ENCODE measurements around the gene ITGB6.
"Not testable (repeated sequence)": the region's sequence is repeated elsewhere in the genome, so short reads cannot be mapped to it uniquely, and the experiment has no call there.

ITGB6 gene

DNA sequence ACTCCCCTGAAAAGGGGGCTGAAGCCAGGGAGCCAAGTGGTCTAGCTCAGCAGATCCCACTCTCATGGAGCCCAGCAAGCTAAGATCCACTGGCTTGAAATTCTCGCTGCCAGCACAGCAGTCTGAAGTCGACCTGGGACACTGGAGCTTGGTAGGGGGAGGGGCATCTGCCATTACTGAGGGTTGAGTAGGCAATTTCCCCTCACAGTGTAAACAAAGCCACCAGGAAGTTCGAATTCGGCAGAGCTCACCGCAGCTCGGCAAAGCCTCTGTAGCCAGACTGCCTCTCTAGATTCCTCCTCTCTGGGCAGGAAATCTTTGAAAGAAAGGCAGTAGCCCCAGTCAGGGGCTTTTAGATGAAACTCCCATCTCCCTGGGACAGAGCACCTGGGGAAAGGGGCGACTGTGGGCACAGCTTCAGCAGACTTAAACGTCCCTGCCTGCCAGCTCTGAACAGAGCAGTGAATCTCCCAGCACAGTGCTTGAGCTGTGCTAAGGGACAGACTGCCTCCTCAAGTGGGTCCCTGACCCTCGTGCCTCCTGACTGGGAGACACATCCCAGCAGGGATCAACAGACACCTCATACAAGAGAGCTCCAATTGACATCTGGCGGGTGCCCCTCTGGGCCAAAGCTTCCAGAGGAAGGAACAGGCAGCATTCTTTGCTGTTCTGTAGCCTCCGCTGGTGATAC, 18.8 kb downstream of the ITGB6 start:
- DNase-seq (ENCODE audit: low spot score) = not testable (repeated sequence)

DNA sequence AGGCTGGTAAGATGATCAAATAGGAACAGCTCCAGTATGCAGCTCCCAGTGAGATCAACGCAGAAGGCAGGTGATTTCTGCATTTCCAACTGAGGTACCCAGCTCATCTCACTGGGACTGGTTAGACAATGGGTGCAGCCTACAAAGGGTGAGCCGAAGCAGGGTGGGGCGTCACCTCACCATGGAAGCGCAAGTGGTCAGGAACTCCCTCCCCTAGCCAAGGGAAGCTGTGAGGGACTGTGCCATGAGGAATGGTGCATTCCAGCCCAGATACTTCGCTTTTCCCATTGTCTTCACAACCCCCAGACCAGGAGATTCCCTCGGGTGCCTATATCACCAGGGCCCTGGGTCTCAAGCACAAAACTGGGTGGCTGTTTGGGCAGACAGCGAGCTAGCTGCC, 19.4 kb downstream of the ITGB6 start:
- DNase-seq (ENCODE audit: low spot score) = not testable (repeated sequence)

DNA sequence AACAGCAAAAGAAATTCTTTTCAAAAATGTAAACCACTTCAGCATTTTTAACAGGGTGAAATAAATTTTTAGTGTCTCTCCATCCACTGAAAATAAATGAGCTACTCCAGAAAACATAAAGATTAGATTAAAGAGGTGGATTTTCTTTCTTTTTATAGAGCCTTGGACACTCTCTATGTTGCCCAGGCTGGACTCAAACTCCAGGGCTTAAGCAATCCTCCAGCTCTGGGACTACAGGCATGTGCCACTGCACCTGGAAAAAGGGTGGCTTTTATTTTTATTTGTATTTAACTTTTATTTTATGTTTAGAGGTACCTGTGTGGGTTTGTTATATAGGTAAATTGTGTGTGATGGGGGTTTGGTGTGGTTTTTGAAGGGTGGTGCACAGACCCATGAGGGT, 19.9 kb downstream of the ITGB6 start:
- DNase-seq (ENCODE audit: low spot score) = no peak

DNA sequence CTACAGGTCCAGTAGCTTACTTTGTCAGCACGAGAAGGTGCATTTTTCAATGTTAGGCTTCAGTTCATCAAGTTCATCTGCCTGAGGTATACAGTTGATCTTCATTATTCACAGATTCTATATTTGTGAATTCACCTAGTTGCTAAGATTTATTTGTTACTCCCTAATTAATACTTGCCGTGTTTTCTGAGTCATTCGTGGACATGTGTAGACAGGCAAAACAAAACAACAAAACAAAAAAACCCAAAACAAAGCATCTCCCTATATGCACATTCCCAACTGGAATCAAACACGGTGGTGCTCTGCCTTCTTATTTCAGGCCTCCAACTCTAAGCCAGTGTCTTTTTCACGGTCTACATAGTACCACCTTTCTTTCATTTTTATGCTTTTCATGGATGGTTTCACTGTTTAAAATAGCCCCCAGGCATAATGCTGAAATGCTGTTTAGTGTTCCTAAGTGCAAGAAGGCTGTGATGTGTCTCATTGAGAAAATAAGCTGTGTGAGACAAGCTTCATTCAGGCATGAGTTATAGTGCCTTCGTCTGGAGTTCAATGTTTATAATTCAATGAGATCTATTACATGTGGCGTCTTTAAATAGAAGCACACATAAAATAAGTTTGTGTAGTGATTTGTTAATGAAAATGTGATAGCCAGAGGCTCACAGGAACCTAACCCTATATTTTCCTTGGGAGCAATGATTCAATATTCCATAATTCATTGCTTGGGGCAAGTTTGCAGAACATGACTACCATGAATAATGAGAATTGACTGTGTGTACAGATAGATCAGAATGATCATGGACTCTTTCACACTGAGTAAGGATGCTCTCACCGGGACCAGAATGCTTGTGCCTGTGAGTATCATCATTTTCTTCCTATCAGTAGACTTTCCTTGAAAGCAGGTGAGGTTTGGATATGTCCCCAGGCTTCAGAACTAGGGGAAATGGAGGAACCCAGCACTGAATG, 24.6 kb downstream of the ITGB6 start:
- DNase-seq (ENCODE audit: low spot score) = no peak

DNA sequence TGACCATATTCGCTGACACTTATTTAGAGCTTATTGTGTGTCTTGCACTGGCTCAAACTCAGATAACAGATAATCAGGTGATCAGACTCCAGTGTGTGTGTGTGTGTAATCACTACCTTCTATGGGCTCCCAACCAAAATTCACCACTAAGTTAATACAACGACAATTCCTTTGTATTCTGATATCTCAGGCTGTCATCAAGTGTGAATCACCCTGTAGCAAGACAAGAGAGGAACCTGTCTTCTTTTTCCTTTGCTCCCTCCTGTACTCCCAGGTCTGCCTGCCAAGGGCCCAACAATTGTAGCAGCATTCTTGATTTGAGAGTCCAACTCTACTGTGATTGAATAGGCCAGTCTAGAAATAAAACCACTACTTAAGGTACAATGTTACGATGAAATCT, 25.8 kb downstream of the ITGB6 start:
- no peak for DNase-seq (ENCODE audit: low spot score)

DNA sequence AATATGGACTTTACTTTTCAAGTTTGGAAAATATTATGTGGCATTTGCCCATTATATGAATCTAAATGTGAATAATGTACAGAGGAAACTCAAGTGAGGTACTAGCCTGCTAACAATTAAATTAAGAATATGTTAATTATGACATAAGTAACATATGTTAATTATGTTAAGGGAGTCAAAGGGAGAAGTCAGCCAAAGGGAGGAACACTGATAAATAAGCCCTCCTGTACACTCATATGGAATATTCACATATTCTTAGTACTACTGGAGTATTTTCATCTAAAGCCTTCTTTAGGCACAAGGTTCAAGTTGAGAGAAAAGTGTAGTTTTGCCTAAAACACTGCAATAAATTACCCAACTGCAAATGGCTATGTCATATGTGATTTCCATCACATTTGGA, 30.1 kb downstream of the ITGB6 start:
- DNase-seq (ENCODE audit: low spot score) = no peak

DNA sequence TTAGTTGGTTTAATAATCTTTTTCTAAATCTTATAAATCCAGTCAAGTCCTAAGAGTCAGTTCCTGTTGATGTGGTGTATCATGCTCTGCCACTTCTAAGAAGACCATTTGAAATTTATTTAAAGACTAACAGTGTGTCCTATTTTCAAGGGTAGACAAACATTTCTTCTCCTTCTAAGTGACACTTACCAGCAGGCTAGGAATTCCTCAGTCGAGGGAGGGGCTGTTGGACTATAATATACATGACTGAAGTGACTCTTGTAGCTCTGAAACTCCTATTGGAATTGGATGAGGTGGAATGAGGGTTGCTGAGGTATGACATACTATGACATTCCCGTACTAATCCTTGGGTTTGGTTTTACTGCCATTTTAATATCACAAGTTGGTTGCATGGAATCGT, 30.6 kb downstream of the ITGB6 start:
- no peak for DNase-seq (ENCODE audit: low spot score)

DNA sequence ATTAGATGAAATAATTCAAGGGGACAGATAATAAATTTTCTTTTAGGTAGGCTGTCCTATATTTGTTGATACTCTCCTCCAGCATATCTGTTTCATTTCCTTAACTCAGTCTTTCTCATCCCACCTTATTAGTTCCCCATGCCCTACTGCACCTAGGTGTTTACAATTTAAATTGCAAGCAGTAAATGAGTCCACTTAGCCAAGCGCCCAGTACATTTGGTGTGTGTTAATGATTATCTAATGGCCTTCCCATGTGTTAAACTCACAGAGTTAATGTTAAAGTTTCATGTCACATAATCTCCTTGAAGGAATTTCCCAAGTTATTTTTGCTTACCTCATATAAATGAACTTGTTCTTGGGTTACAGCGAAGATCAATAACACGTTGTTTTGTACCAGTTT, 31.2 kb downstream of the ITGB6 start:
- DNase-seq (ENCODE audit: low spot score) = no peak

DNA sequence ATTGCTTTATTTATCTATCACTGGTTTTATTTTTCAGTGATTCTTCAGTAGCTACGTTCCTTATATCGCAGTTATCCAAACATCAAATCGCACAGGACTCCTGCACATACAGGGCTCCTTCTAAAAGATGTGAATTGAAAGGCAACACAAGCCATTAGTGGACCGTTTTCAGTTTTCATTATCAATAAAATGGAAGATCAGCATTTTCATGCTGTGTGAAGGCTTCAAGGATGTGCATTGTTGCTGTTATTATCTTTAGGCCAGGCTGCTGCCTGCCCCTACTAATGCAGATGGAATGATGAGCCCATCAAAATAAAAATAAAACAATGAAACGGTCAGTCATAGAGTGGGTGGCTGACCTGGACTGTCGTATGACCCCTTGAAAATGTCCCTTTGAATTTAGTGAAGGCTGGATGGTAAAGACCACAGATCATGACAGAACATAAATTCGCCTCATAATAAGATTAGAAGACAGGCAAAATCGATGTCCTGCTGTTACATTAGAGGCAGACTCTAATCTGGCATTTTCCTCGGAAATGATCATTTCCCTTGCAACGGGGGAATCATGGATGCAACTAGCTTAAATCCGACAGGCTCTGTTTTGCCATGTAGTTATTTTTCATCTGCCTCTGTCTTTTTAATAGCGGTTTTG, 32.9 kb downstream of the ITGB6 start:
- no peak for DNase-seq (ENCODE audit: low spot score)

DNA sequence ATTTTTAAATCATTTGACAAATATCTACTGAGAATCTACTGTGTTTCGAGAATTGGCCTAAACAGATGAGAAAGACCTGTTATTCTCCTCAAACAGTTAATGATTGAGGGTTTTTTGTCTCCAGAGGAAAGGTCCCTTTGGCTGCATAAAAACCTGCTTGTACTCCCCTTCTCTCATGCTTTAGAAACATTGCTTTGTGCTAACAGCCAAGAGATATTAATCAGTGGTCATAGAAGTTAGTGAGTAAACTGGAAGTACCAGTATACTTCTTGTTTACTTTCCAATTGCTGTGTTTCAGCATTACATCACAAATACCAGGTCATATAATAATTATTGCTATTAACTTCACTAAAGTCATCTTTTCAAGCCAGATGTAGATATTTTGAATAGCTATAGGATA, 34.1 kb downstream of the ITGB6 start:
- DNase-seq (ENCODE audit: low spot score) = no peak

DNA sequence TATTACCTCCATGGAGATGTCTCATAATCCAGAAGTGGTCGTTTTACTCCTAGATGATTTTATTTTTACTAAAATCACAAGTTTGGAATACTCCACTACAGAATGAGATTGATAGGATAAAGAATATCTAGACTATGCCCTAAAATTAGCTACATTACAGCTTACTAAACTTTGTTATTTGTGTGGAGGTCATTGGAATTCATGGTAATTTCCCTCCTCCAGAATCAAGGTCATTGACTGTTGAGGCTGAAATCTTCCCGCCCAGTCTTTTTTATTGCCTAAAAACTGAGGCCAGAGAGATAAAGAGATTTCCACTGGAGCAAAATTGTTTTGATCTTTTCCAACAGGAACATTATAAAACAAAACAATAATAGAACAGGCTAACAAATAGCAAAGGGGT, 35.0 kb downstream of the ITGB6 start:
- no peak for DNase-seq (ENCODE audit: low spot score)

DNA sequence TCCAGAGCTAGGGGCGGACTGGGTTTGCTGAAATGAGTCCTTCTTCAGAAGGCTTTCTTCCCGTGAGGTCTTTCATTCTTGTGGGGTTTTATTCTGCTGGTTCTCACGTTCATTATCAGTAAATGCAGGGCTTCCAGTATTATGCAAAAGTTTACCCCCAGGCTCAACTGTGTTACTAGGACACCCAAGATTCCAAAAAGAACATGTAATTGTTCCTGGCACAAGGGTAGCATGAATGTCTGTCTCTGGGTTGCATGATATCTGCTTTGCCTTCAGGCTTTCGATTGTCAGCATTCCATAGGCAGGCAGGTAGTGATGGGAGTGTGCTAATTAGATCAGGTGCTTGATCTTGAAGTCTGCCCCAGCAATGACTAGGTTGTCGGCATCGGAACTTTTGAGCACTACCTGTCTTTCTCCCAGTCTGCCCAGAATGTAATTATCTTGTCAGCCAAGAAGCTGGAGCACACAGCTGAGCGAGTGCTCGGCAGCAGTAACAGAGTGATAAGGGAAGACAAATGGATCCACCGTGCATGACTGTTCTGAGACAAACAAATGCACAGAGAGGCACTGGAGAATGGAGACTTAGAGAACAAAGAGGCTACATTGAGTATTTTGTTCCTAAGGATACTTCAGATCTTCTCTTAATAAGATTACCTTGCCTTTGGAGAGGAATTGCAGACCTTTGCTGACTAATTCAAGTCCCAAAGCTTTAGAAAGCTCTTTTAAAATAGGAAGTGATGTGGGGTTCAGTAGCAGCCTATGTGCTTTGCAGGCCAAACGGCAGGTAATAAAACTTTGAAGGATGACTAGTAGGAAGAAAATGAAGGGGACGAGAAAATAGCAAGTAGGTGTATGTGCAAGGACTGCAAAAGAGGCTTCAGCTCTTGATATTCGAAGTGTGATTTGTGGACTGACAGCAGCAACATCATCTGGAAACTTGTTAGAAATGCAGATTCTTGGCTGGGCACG, 41.9 kb downstream of the ITGB6 start:
- no peak for DNase-seq (ENCODE audit: low spot score)

DNA sequence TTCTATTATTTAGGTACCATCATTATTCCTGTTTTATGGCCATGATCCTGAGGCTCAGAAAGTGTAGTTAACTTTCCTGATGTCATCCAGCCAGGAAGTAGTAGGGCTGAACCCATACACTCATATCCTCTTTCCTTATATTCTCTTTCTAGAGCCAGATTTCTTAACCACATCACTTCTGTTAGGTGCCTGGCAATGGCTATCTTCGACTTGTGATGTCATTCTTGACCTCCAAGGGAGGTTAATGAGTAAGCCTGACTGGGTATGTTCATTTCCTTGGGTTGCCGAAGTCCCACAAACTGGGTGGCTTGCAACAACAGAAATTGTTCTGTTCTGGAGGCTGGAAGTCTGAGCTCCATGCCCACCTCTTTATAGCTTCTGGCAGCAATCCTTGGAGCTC, 43.4 kb downstream of the ITGB6 start:
- no peak for DNase-seq (ENCODE audit: low spot score)

DNA sequence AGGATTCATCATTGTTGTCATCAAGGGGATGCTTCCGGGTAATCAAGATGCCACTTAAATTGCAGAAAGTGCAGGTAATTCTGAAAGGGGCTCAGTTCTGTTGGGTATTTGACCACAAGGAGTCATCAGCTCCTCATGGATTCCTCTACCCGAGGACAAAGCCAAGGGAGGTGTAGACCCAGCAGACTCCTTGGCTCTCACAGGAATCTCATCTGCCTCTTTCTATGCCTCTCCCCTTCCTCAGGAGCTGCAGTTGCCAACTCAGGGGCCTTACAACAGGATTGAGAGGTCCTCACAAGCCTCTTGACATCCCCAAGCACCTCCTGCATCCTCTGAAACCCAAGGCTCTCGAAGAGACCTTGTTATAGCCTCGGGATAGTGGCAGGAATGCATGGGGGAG, 44.0 kb downstream of the ITGB6 start:
- DNase-seq (ENCODE audit: low spot score) = no peak

DNA sequence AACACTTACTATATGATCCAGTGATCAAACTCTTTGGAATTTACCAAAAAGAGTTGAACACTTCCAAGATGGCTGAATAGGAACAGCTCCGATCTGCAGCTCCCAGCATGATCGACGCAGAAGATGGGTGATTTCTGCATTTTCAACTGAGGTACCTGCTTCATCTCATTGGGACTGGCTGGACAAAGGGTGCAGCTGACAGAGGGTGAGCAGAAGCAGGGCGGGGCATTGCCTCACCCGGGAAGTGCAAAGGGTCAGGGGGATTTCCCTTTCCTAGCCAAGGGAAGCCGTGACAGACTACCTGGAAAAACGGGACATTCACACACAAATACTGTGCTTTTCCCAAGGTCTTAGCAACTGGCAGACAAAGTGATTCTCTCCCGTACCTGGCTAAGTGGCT, 51.7 kb downstream of the ITGB6 start:
- DNase-seq (ENCODE audit: low spot score) = not testable (repeated sequence)

DNA sequence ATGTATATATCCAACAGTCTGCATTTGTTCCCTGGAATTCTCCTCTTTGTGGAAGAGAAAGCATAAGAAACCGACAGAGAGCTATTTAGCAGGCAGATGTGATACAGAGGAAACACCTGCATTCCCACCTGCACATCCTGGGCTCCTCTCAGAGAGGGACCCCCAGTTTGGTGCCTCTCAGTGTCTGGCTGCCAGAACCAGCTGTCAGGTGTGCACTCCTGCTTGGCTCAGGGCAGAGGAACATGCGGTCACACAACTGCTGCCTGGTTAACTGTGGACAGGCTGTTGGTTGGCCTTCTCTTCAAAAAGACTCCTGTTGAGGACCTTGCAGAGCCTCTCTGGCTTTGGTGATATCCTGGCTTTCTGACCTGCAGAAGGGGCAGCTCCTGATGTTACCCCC, 54.6 kb downstream of the ITGB6 start:
- DNase-seq (ENCODE audit: low spot score) = no peak

DNA sequence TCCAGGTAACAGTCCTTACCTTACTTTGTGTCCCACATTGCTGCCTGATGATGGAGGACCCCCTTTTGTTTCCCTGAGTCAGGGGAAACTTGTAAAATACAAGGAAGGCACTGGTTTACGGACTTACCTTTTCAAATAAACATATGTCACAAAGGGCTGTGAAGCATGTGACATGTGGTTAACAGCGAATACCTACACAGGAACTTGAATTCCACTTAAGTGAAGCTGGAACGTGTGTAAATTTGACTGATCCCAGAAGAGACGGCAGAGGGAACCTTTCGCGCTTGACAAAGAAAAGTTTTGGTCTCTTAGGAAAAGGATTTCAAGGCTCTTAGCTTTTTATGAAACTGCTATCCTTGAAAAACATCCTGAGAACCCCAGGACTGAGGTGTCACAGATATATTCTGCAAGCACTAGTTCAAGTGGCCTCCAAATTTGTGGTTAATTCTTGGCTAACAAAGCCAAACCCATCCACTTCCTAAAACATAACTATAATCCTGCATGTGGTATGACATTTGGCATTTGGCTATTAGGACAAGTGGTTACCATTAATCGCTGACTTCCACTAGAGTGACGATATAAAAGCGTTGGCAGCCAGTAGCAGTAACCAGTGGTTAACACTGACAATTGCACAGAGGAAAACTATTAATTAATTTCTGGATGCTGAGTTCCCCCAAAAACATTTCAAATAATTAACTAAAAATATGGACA, 55.6 kb downstream of the ITGB6 start:
- DNase-seq (ENCODE audit: low spot score) = no peak

DNA sequence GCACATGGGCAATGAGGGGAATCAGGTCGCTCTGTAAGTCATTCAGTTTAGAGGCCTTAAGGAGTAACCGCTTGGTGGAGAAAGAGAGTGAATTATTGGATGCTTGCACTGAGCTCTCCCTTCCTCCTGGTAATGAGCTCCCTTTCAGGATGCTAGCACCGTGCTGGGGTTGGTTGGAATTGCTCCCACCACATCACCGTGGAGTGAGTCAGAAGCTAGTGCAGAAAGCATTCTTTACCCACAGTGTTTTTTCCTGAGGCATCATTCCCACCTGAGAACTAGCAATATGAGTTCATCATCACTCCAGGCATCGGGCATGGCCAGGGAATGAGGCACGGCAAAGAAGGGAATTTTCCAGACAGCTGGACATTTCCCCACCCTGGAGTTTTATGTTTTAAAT, 57.6 kb downstream of the ITGB6 start:
- no peak for DNase-seq (ENCODE audit: low spot score)

DNA sequence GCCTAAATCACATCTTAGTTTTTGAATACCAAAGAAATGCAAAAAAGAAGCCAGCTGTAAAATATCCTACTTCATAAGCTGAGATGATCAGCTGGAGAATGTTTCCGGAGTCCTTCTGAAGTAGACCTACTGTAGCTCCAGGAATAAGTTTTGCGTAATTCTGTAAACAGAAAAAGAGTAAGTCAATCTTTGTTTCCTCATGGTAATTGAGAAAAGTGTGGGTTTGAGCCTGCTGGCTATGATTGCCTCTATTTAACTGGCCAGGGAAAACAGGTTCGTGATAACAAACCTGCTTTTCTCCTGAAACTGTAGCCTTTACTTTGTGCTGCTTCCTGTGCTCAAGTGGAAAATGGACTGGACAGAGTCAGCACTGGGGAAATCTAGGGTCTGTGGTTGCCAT, 58.2 kb downstream of the ITGB6 start:
- DNase-seq (ENCODE audit: low spot score) = peak; percentile 23

DNA sequence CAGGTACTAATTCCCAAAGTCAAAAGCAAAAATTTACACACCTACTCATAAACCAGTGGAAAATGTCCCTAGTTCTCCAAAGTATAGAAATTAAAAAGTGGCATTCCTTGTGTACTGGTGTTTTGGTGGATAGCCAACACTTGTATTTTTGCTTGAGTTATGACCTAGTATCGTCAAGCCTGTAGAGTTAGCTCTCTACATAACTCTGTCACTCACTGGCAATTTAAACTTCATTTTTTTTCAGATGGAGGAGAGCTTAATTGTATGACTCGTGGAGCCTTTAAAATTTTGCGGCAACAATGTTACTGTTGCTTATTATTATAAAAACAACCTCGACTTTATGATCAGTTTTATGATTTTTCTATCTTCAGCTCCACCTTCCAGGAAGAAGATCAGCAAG, 58.7 kb downstream of the ITGB6 start:
- DNase-seq (ENCODE audit: low spot score) = no peak

DNA sequence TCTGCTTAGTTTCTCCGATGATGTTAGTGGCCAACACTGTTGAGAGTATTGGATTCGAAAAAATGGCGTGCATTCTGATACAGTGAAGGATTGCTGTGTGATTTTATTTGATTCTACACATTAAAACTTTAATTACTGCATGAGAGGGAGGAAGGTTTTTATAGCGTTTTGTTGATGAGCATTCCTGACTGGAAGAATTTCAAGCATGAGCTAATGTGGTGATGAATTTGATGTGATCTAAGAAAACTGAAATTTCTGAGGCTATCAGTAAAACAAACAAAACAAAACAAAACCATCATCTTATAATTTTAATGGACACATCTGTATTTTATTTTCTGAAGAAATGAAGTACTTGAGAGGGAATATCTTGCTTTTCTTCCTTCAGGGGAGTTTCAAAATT, 59.6 kb downstream of the ITGB6 start:
- no peak for DNase-seq (ENCODE audit: low spot score)
